Mucosa of rectum (tissue), 2 donors: ENCODE measurements around the gene SCAMP5.

ENCODE experiments used
- H3K27ac ChIP-seq, 2 donors: one replicate each; pipeline ENCODE4 v1.7.0; 2013; ENCODE audit warnings: inconsistent platforms in 2 of 2, low read depth in 2 of 2, low read length in 2 of 2
- H3K27me3 ChIP-seq, 2 donors: one replicate each; pipeline ENCODE4 v1.7.0; 2013; ENCODE audit warnings: low read length in 2 of 2; ENCODE audit not compliant: control insufficient read depth in 2 of 2, insufficient read depth in 2 of 2
- H3K36me3 ChIP-seq, 2 donors: one replicate each; pipeline ENCODE4 v1.7.0; 2013; ENCODE audit warnings: low read length in 2 of 2; ENCODE audit not compliant: control insufficient read depth in 2 of 2, insufficient read depth in 2 of 2
- H3K4me1 ChIP-seq, 2 donors: one replicate each; pipeline ENCODE4 v1.7.0; 2013; ENCODE audit warnings: low read length in 2 of 2, mild to moderate bottlenecking in 1 of 2; ENCODE audit not compliant: control insufficient read depth in 2 of 2, insufficient read depth in 2 of 2
- H3K4me3 ChIP-seq, 2 donors: one replicate each; pipeline ENCODE4 v1.7.0; 2013; ENCODE audit warnings: low read length in 2 of 2
- H3K9ac ChIP-seq, 2 donors: one replicate each; pipeline ENCODE4 v1.7.0; 2013; ENCODE audit warnings: low read length in 2 of 2, low read depth in 1 of 2, mild to moderate bottlenecking in 1 of 2
- H3K9me3 ChIP-seq, 2 donors: one replicate each; pipeline ENCODE4 v1.7.0; 2013; ENCODE audit warnings: low read length in 2 of 2; ENCODE audit not compliant: control insufficient read depth in 2 of 2
- donor health status: healthy.
- donor health status: Normal muscosa, but diverticular disease.

SCAMP5 gene

GRCh38 chr15:75029378-75030022, 34.1 kb downstream of the SCAMP5 start:
- Histone ChIP-seq H3K27me3 (no peaks in the 10 kb centered on the region), H3K27ac (peak overlapping the region; percentile 50 to 58), H3K9ac (no peak overlapping the region), H3K36me3 (peaks cover 0 to 4% of the 10 kb centered on the region in 2 donors), H3K9me3 (no peaks in the 10 kb centered on the region), H3K4me3 (peak overlapping the region in 1 of 2 donors; percentile 43), H3K4me1 (peaks cover 22 to 27% of the 10 kb centered on the region in 2 donors)

- peaks cover 21 to 26% of the 10 kb centered on the region in 2 donors for H3K4me1 ChIP-seq
- no peak overlapping the region for H3K9ac ChIP-seq
- H3K27ac ChIP-seq: peak overlapping the region in 1 of 2 donors; percentile 50
- no peaks in the 10 kb centered on the region for H3K9me3 ChIP-seq
- no peak overlapping the region for H3K4me3 ChIP-seq
- H3K36me3 ChIP-seq: peaks cover 0 to 4% of the 10 kb centered on the region in 2 donors
- no peaks in the 10 kb centered on the region for H3K27me3 ChIP-seq
These were observed 34.7 kb downstream of the SCAMP5 start for GRCh38 chr15:75030023-75030413.

GRCh38 chr15:75030424-75030823, 35.1 kb downstream of the SCAMP5 start:
- Histone ChIP-seq H3K9ac (no peak overlapping the region), H3K9me3 (no peaks in the 10 kb centered on the region), H3K4me3 (no peak overlapping the region), H3K27me3 (no peaks in the 10 kb centered on the region), H3K27ac (peak overlapping the region in 1 of 2 donors; percentile 50), H3K4me1 (peaks cover 20 to 26% of the 10 kb centered on the region in 2 donors), H3K36me3 (peaks cover 0 to 4% of the 10 kb centered on the region in 2 donors)

GRCh38 chr15:75031848-75032247, 36.5 kb downstream of the SCAMP5 start:
- Histone ChIP-seq H3K27me3 (no peaks in the 10 kb centered on the region), H3K9me3 (no peaks in the 10 kb centered on the region), H3K4me3 (no peak overlapping the region), H3K4me1 (peaks cover 26% of the 10 kb centered on the region in 2 donors), H3K9ac (no peak overlapping the region), H3K36me3 (peaks cover 0 to 4% of the 10 kb centered on the region in 2 donors), H3K27ac (peak overlapping the region; percentile 18 to 27)

- peaks cover 26 to 27% of the 10 kb centered on the region in 2 donors for H3K4me1 ChIP-seq
- no peak overlapping the region for H3K4me3 ChIP-seq
- H3K9me3 ChIP-seq: no peaks in the 10 kb centered on the region
- no peaks in the 10 kb centered on the region for H3K27me3 ChIP-seq
- H3K36me3 ChIP-seq: peaks cover 0 to 4% of the 10 kb centered on the region in 2 donors
- H3K9ac ChIP-seq: no peak overlapping the region
- peak overlapping the region; percentile 18 to 27 for H3K27ac ChIP-seq
These were observed 37.0 kb downstream of the SCAMP5 start for GRCh38 chr15:75032395-75032794.

GRCh38 chr15:75033809-75034208, 38.4 kb downstream of the SCAMP5 start:
- Histone ChIP-seq H3K27me3 (no peaks in the 10 kb centered on the region), H3K27ac (no peak overlapping the region), H3K9me3 (no peaks in the 10 kb centered on the region), H3K4me3 (no peak overlapping the region), H3K36me3 (no peaks in the 10 kb centered on the region), H3K4me1 (peaks cover 26 to 27% of the 10 kb centered on the region in 2 donors), H3K9ac (no peak overlapping the region)

- H3K4me1 ChIP-seq: peaks cover 20 to 21% of the 10 kb centered on the region in 2 donors
These were observed 39.3 kb downstream of the SCAMP5 start for GRCh38 chr15:75034615-75035014.

GRCh38 chr15:75036212-75036616, 40.9 kb downstream of the SCAMP5 start:
- peaks cover 14 to 18% of the 10 kb centered on the region in 2 donors for H3K4me1 ChIP-seq
- no peaks in the 10 kb centered on the region for H3K27me3 ChIP-seq
- H3K9me3 ChIP-seq: no peaks in the 10 kb centered on the region
- no peak overlapping the region for H3K4me3 ChIP-seq
- peak overlapping the region in 1 of 2 donors; percentile 23 for H3K27ac ChIP-seq
- no peaks in the 10 kb centered on the region for H3K36me3 ChIP-seq
- H3K9ac ChIP-seq: no peak overlapping the region

More at GRCh38 chr15:75034615-75035014, 39.3 kb downstream of the SCAMP5 start:
- H3K36me3 ChIP-seq: no peaks in the 10 kb centered on the region
- H3K9me3 ChIP-seq: no peaks in the 10 kb centered on the region
- no peak overlapping the region for H3K9ac ChIP-seq
- H3K4me3 ChIP-seq: no peak overlapping the region
- H3K27ac ChIP-seq: no peak overlapping the region
- no peaks in the 10 kb centered on the region for H3K27me3 ChIP-seq

GRCh38 chr15:75037685-75038084, 42.3 kb downstream of the SCAMP5 start:
- H3K9ac ChIP-seq: no peak overlapping the region
- H3K27ac ChIP-seq: no peak overlapping the region
- H3K9me3 ChIP-seq: no peaks in the 10 kb centered on the region
- no peak overlapping the region for H3K4me3 ChIP-seq
- H3K27me3 ChIP-seq: no peaks in the 10 kb centered on the region
- no peaks in the 10 kb centered on the region for H3K36me3 ChIP-seq
- peaks cover 14 to 17% of the 10 kb centered on the region in 2 donors for H3K4me1 ChIP-seq

GRCh38 chr15:75038231-75038630, 42.9 kb downstream of the SCAMP5 start:
- Histone ChIP-seq H3K4me3 (no peak overlapping the region), H3K36me3 (peaks cover 0 to 1% of the 10 kb centered on the region in 2 donors), H3K9ac (no peak overlapping the region), H3K4me1 (peaks cover 19 to 23% of the 10 kb centered on the region in 2 donors), H3K9me3 (no peaks in the 10 kb centered on the region), H3K27ac (no peak overlapping the region), H3K27me3 (no peaks in the 10 kb centered on the region)
